Measurements from ENCODE around the gene MEAF6.
"Not testable (repeated sequence)": the region's sequence is repeated elsewhere in the genome, so short reads cannot be mapped to it uniquely, and the experiment has no call there.

The MEAF6 gene

GRCh38 chr1:37529888-37530287, 15.3 kb upstream of the MEAF6 start:
- DNase-seq, result not testable (repeated sequence)

- DNase-seq, result no peak
Observed at GRCh38 chr1:37519613-37520012, 5.0 kb upstream of the MEAF6 start.

- peak in 1 of 4 experiments; percentile 15 for DNase-seq
Observed at GRCh38 chr1:37518929-37519328, 4.4 kb upstream of the MEAF6 start.

- DNase-seq, result not testable (repeated sequence)
Observed at GRCh38 chr1:37518241-37518640, 3.7 kb upstream of the MEAF6 start.

- DNase-seq, result no peak
Observed at GRCh38 chr1:37517569-37517968, 3.0 kb upstream of the MEAF6 start.

GRCh38 chr1:37515185-37516034, 844 bp upstream of the MEAF6 start:
- no peak for DNase-seq

GRCh38 chr1:37513795-37514349, 694 bp downstream of the MEAF6 start:
- peak in 2 of 4 experiments; percentile 26 to 30 for DNase-seq

- no peak for DNase-seq
Observed at GRCh38 chr1:37509181-37509580, 5.4 kb downstream of the MEAF6 start.

- no peak for DNase-seq
Observed at GRCh38 chr1:37506740-37507139, 7.8 kb downstream of the MEAF6 start.

- DNase-seq, result not testable (repeated sequence)
Observed at GRCh38 chr1:37502791-37503190, 11.8 kb downstream of the MEAF6 start.

- DNase-seq, result no peak
Observed at GRCh38 chr1:37502104-37502503, 12.5 kb downstream of the MEAF6 start.

GRCh38 chr1:37501661-37502060, 12.9 kb downstream of the MEAF6 start:
- DNase-seq, result no peak

GRCh38 chr1:37498872-37499617, 15.5 kb downstream of the MEAF6 start:
- DNase-seq, result no peak

GRCh38 chr1:37497832-37498231, 16.7 kb downstream of the MEAF6 start:
- no peak for DNase-seq

GRCh38 chr1:37495875-37496274, 18.7 kb downstream of the MEAF6 start:
- no peak for DNase-seq

GRCh38 chr1:37493336-37494098, 21.0 kb downstream of the MEAF6 start:
- DNase-seq, result no peak

GRCh38 chr1:37487619-37487984, 27.0 kb downstream of the MEAF6 start:
- no peak for DNase-seq

GRCh38 chr1:37486680-37487618, 27.6 kb downstream of the MEAF6 start:
- DNase-seq, result peak; percentile 44 to 74 (median 66)

- DNase-seq, result no peak
Observed at GRCh38 chr1:37485902-37486679, 28.5 kb downstream of the MEAF6 start.

- DNase-seq, result no peak
Observed at GRCh38 chr1:37484325-37485051, 30.1 kb downstream of the MEAF6 start.
